ENCODE measurements around the gene JUP. TPM values are rescaled to one million over a fixed set of nuclear protein-coding genes. Genes with fewer than 3 reads are reported as not detected.

JUP gene
- total RNA-seq, 1 donor from 2014 or later = 749 TPM

GRCh38 chr17:41717408-41718286 lies 68.9 kb downstream of the JUP start:
- no peak for TF ChIP-seq CTCF (IDR thresholded peaks at IDR 0.05; ENCODE audit: insufficient read depth, low read length, poor library complexity, severe bottlenecking)
- no peak overlapping the region for H3K4me3 ChIP-seq (ENCODE audit: low read depth, low read length)
- no peaks in the 10 kb centered on the region for H3K36me3 ChIP-seq (ENCODE audit: control insufficient read depth, insufficient read depth, low read length)
- no peaks in the 10 kb centered on the region for H3K27me3 ChIP-seq (ENCODE audit: control insufficient read depth, insufficient read depth, low read length)
- DNase-seq (ENCODE audit: low read depth) = no peak

- DNase-seq (ENCODE audit: low read depth) = no peak
- no peak for TF ChIP-seq CTCF (IDR thresholded peaks at IDR 0.05; ENCODE audit: insufficient read depth, low read length, poor library complexity, severe bottlenecking)
- Histone ChIP-seq H3K4me3 (ENCODE audit: low read depth, low read length) (no peak within 1 kb of the TSS), H3K36me3 (ENCODE audit: control insufficient read depth, insufficient read depth, low read length) (no peaks in the 10 kb centered on the region), H3K27me3 (ENCODE audit: control insufficient read depth, insufficient read depth, low read length) (peaks cover 3% of the 10 kb centered on the region)
Measured at GRCh38 chr17:41711669-41712400, 74.7 kb downstream of the JUP start, which contains the start of gene GAST. Gene GAST, plus strand, starts transcription at chr17:41712331. Its CDS starts 3,106 bp downstream, at chr17:41715437.

GRCh38 chr17:41710472-41711090 lies 75.9 kb downstream of the JUP start:
- peaks cover 3% of the 10 kb centered on the region for H3K27me3 ChIP-seq (ENCODE audit: control insufficient read depth, insufficient read depth, low read length)
- no peak for TF ChIP-seq CTCF (IDR thresholded peaks at IDR 0.05; ENCODE audit: insufficient read depth, low read length, poor library complexity, severe bottlenecking)
- no peaks in the 10 kb centered on the region for H3K36me3 ChIP-seq (ENCODE audit: control insufficient read depth, insufficient read depth, low read length)
- no peak overlapping the region for H3K4me3 ChIP-seq (ENCODE audit: low read depth, low read length)
- peak; percentile 81 for DNase-seq (ENCODE audit: low read depth)

- Histone ChIP-seq H3K36me3 (ENCODE audit: control insufficient read depth, insufficient read depth, low read length) (no peaks in the 10 kb centered on the region), H3K4me3 (ENCODE audit: low read depth, low read length) (no peak overlapping the region), H3K27me3 (ENCODE audit: control insufficient read depth, insufficient read depth, low read length) (peaks cover 3% of the 10 kb centered on the region)
- TF ChIP-seq CTCF (IDR thresholded peaks at IDR 0.05; ENCODE audit: insufficient read depth, low read length, poor library complexity, severe bottlenecking) = no peak
- no peak for DNase-seq (ENCODE audit: low read depth)
Measured at GRCh38 chr17:41707803-41708669, 78.5 kb downstream of the JUP start.

GRCh38 chr17:41705271-41705991 lies 81.1 kb downstream of the JUP start:
- no peak overlapping the region for H3K4me3 ChIP-seq (ENCODE audit: low read depth, low read length)
- H3K27me3 ChIP-seq (ENCODE audit: control insufficient read depth, insufficient read depth, low read length) = no peaks in the 10 kb centered on the region
- DNase-seq (ENCODE audit: low read depth) = no peak
- H3K36me3 ChIP-seq (ENCODE audit: control insufficient read depth, insufficient read depth, low read length) = no peaks in the 10 kb centered on the region
- no peak for TF ChIP-seq CTCF (IDR thresholded peaks at IDR 0.05; ENCODE audit: insufficient read depth, low read length, poor library complexity, severe bottlenecking)

Data from kidney epithelial cell (primary cell).